Measurements from ENCODE around the gene DUOX1. TPM values are rescaled to one million over a fixed set of nuclear protein-coding genes. Genes with fewer than 3 reads are reported as not detected.

DUOX1 gene
- polyA plus RNA-seq, 3 donors = 0.22 TPM; not detected in 2

GRCh38 chr15:45099549-45100165 is 30.1 kb upstream of the DUOX1 start:
- Mint-ChIP-seq H3K27ac (no peak overlapping the region), H3K9me3 (peaks cover 0 to 2% (median 0%) of the 10 kb centered on the region in 7 donors), H3K27me3 (ENCODE audit: low read depth in 3 of 3) (peaks cover 1 to 9% (median 8%) of the 10 kb centered on the region in 3 donors), H3K4me1 (no peaks in the 10 kb centered on the region), H3K4me3 (no peak overlapping the region), H3K36me3 (no peaks in the 10 kb centered on the region)
- H3K4me1 ChIP-seq (ENCODE audit: control insufficient read depth in 1 of 2, insufficient read depth in 2 of 2, low read length in 2 of 2) = no peaks in the 10 kb centered on the region
- H3K4me3 ChIP-seq (replicated peaks in 1 of 3; ENCODE audit: low read depth in 2 of 3, low read length in 3 of 3) = no peak overlapping the region
- H3K36me3 ChIP-seq (replicated peaks in 1 of 2; ENCODE audit: control insufficient read depth in 1 of 2, insufficient read depth in 2 of 2, low read length in 2 of 2) = no peaks in the 10 kb centered on the region
- intact Hi-C loops (cut with micrococcal nuclease) = no loop called here
- 85% methylated on average over 23 of the region's 23 CpGs for WGBS (ENCODE audit: insufficient coverage)
- H2AFZ ChIP-seq (ENCODE audit: insufficient read depth, low read depth, low read length, poor library complexity, severe bottlenecking) = no peak overlapping the region
- H3K27ac ChIP-seq (ENCODE audit: low read depth in 1 of 2, low read length in 2 of 2) = no peak overlapping the region
- no peak for DNase-seq
- H4K20me1 ChIP-seq (ENCODE audit: insufficient read depth, low read length) = no peaks in the 10 kb centered on the region
- no peak overlapping the region for H3K4me2 ChIP-seq (replicated peaks; ENCODE audit: extremely low read depth, low read length, poor library complexity, severe bottlenecking)
- no peaks in the 10 kb centered on the region for H3K9me3 ChIP-seq (replicated peaks in 1 of 2; ENCODE audit: control insufficient read depth in 1 of 2, insufficient read depth in 1 of 2, low read length in 2 of 2)
- H3K27me3 ChIP-seq (ENCODE audit: control insufficient read depth in 2 of 2, insufficient read depth in 2 of 2, low read length in 2 of 2) = no peaks in the 10 kb centered on the region
- no peak for TF ChIP-seq CTCF (IDR thresholded peaks at IDR 0.05)
- no peak overlapping the region for H3K9ac ChIP-seq (ENCODE audit: insufficient read depth, low read length, poor library complexity, severe bottlenecking)
- no peaks in the 10 kb centered on the region for H3K79me2 ChIP-seq (ENCODE audit: insufficient read depth, low read length)

- Mint-ChIP-seq H3K4me3 (peak overlapping the region in 1 of 2 donors; percentile 33), H3K9me3 (peaks cover 0 to 2% (median 0%) of the 10 kb centered on the region in 7 donors), H3K36me3 (no peaks in the 10 kb centered on the region), H3K27ac (no peak overlapping the region), H3K27me3 (ENCODE audit: low read depth in 3 of 3) (peaks cover 5 to 9% (median 9%) of the 10 kb centered on the region in 3 donors), H3K4me1 (no peaks in the 10 kb centered on the region)
- Histone ChIP-seq H2AFZ (ENCODE audit: insufficient read depth, low read depth, low read length, poor library complexity, severe bottlenecking) (no peak overlapping the region), H3K79me2 (ENCODE audit: insufficient read depth, low read length) (no peaks in the 10 kb centered on the region), H3K9me3 (replicated peaks in 1 of 2; ENCODE audit: control insufficient read depth in 1 of 2, insufficient read depth in 1 of 2, low read length in 2 of 2) (no peaks in the 10 kb centered on the region), H3K4me3 (replicated peaks in 1 of 3; ENCODE audit: low read depth in 2 of 3, low read length in 3 of 3) (no peak overlapping the region), H3K36me3 (replicated peaks in 1 of 2; ENCODE audit: control insufficient read depth in 1 of 2, insufficient read depth in 2 of 2, low read length in 2 of 2) (no peaks in the 10 kb centered on the region), H3K27me3 (ENCODE audit: control insufficient read depth in 2 of 2, insufficient read depth in 2 of 2, low read length in 2 of 2) (no peaks in the 10 kb centered on the region), H3K4me2 (replicated peaks; ENCODE audit: extremely low read depth, low read length, poor library complexity, severe bottlenecking) (no peak overlapping the region), H4K20me1 (ENCODE audit: insufficient read depth, low read length) (no peaks in the 10 kb centered on the region), H3K27ac (ENCODE audit: low read depth in 1 of 2, low read length in 2 of 2) (no peak overlapping the region), H3K4me1 (ENCODE audit: control insufficient read depth in 1 of 2, insufficient read depth in 2 of 2, low read length in 2 of 2) (no peaks in the 10 kb centered on the region), H3K9ac (ENCODE audit: insufficient read depth, low read length, poor library complexity, severe bottlenecking) (no peak overlapping the region)
- TF ChIP-seq CTCF (IDR thresholded peaks at IDR 0.05) = no peak
- no peak for DNase-seq
- WGBS (ENCODE audit: insufficient coverage) = no CpG with 5 or more reads among the region's 7 CpGs
- intact Hi-C loops (cut with micrococcal nuclease) = no loop called here
These were observed 28.7 kb upstream of the DUOX1 start for GRCh38 chr15:45100884-45101625.

Measured in CD14-positive monocyte (primary cell).